B cell (primary cell): Measurements from ENCODE around the gene MRPS2. TPM values are rescaled to one million over a fixed set of nuclear protein-coding genes. Genes with fewer than 3 reads are reported as not detected.

Source experiments
- ATAC-seq: fragments of 200-7000 bp; cut with Tn5 transposase; one replicate; pipeline ENCODE4 v1.10.0; 2021; ENCODE audit warnings: low read depth, mild to moderate bottlenecking, moderate number of reproducible peaks, moderate library complexity
- CTCF ChIA-PET: fragments of 350-600 bp; sonication (Branson Sonifier 250); formaldehyde crosslinking; loops from one replicate; lab custom pipeline; 2021; ENCODE audit warnings: antibody characterized with exemption, inconsistent platforms; lab: Charles Lee
- POLR2A ChIA-PET: fragments of 350-600 bp; sonication (Branson Sonifier 250); formaldehyde crosslinking; loops from one replicate; lab custom pipeline; 2021; ENCODE audit warnings: antibody characterized with exemption; lab: Charles Lee
- DNase-seq: peaks from one replicate; pipeline ENCODE4 v3.0.0; 2013
- H2AFZ ChIP-seq: 2 replicates; pipeline ENCODE4 v1.6.1; 2012; ENCODE audit warnings: mild to moderate bottlenecking, low read depth, low read length; ENCODE audit not compliant: insufficient read depth, poor library complexity, severe bottlenecking
- H3K27ac ChIP-seq, 2 donors: 1 replicate in 1 of 2; 2 replicates in 1 of 2; pipeline ENCODE4 v1.5.1; 2012 to 2013; ENCODE audit warnings: low read length in 2 of 2, mild to moderate bottlenecking in 2 of 2, moderate library complexity in 1 of 2
- H3K27me3 ChIP-seq, 4 experiments: fragments of 200-600 bp in 1 of 4; sonication (generic) in 1 of 4; replicated peaks in 1 of 4; 1 replicate in 2 of 4; 2 replicates in 2 of 4; pipeline versions ENCODE4 v1.6.1 to v1.7.0; 2013 to 2016; ENCODE audit warnings: low read length in 3 of 4, mild to moderate bottlenecking in 2 of 4, mixed read lengths in 1 of 4, moderate library complexity in 1 of 4; ENCODE audit not compliant: insufficient read depth in 4 of 4, control insufficient read depth in 3 of 4; ENCODE audit errors: control extremely low read depth in 1 of 4
- H3K36me3 ChIP-seq, 2 experiments: replicated peaks in 1 of 2; 1 replicate in 1 of 2; 2 replicates in 1 of 2; pipeline versions ENCODE4 v1.6.1 to v1.7.1; 2013; ENCODE audit warnings: low read length in 1 of 2; ENCODE audit not compliant: insufficient read depth in 2 of 2, control insufficient read depth in 1 of 2; ENCODE audit errors: control extremely low read depth in 1 of 2, extremely low read depth in 1 of 2
- H3K4me1 ChIP-seq, 2 donors: fragments of 200-600 bp in 1 of 2; sonication (generic) in 1 of 2; 1 replicate in 1 of 2; 2 replicates in 1 of 2; pipeline versions ENCODE4 v1.5.1 to v1.6.1; 2013 to 2017; ENCODE audit warnings: low read length in 2 of 2; ENCODE audit not compliant: control insufficient read depth in 2 of 2, insufficient read depth in 2 of 2
- H3K4me2 ChIP-seq: replicated peaks from 2 replicates; pipeline ENCODE3; 2012; ENCODE audit warnings: mild to moderate bottlenecking, low read depth, low read length; ENCODE audit not compliant: poor library complexity, severe bottlenecking
- H3K4me3 ChIP-seq, 5 experiments: fragments of 200-600 bp in 1 of 5; sonication (generic) in 1 of 5; 1 replicate in 3 of 5; 2 replicates in 2 of 5; pipeline versions ENCODE4 v1.5.1 to v1.7.0; 2011 to 2016; ENCODE audit warnings: low read length in 4 of 5, mild to moderate bottlenecking in 4 of 5, low read depth in 2 of 5, control low read depth in 1 of 5, moderate library complexity in 1 of 5; ENCODE audit not compliant: insufficient read depth in 1 of 5; ENCODE audit errors: control extremely low read depth in 1 of 5, extremely low read depth in 1 of 5
- H3K79me2 ChIP-seq: fragments of 200-600 bp; sonication (generic); one replicate; pipeline ENCODE4 v1.6.0; 2016; ENCODE audit warnings: low read length; ENCODE audit not compliant: control insufficient read depth, insufficient read depth
- H3K9ac ChIP-seq: fragments of 200-600 bp; sonication (generic); 2 replicates; pipeline ENCODE4 v1.6.1; 2017; ENCODE audit warnings: mild to moderate bottlenecking, low read length, moderate library complexity
- H3K9me3 ChIP-seq, 3 donors: one replicate each; pipeline versions ENCODE4 v1.6.1 to v1.7.1; 2013; ENCODE audit warnings: low read length in 2 of 3; ENCODE audit not compliant: control insufficient read depth in 2 of 3, insufficient read depth in 1 of 3; ENCODE audit errors: control extremely low read depth in 1 of 3
- H4K20me1 ChIP-seq: 2 replicates; pipeline ENCODE4 v1.6.0; 2012; ENCODE audit warnings: mild to moderate bottlenecking, low read length; ENCODE audit not compliant: insufficient read depth, control insufficient read depth, poor library complexity, severe bottlenecking
- H3K27ac Mint-ChIP-seq: one replicate; pipeline ENCODE4 v1.8.0; 2021; ENCODE audit warnings: mixed read lengths
- H3K27me3 Mint-ChIP-seq: one replicate; pipeline ENCODE4 v1.8.0; 2021; ENCODE audit warnings: mixed read lengths
- H3K4me1 Mint-ChIP-seq: one replicate; pipeline ENCODE4 v1.8.0; 2021; ENCODE audit warnings: mixed read lengths
- H3K4me3 Mint-ChIP-seq: one replicate; pipeline ENCODE4 v1.8.0; 2021; ENCODE audit warnings: mixed read lengths
- H3K9me3 Mint-ChIP-seq: one replicate; pipeline ENCODE4 v1.8.0; 2022; ENCODE audit warnings: mixed read lengths; ENCODE audit not compliant: insufficient read depth
- EZH2 ChIP-seq: IDR thresholded peaks from 2 replicates; pipeline ENCODE4 v1.6.1; 2012; ENCODE audit warnings: borderline replicate concordance, low read depth, mild to moderate bottlenecking, moderate library complexity, low read length; ENCODE audit not compliant: insufficient read depth, poor library complexity, severe bottlenecking
- WGBS: methylation state at CpG from one replicate; pipeline ENCODE4 v1.1.5; 2013; ENCODE audit warnings: missing lambda C conversion rate; ENCODE audit not compliant: insufficient coverage; 5-methylcytosine and 5-hydroxymethylcytosine counted together
- intact Hi-C: fragments of 100-400 bp; cut with micrococcal nuclease; formaldehyde crosslinking; loops from one replicate; pipeline ENCODE4 v1.10.0; 2022
- polyA plus RNA-seq: library from polyadenylated mRNA; depleted of rRNA; stranded (reverse); fragments of >200 nt; gene quantifications from 2 replicates; pipeline ENCODE4 v1.2.3, GENCODE V29; 2012
- total RNA-seq, 2 donors: library from RNA; stranded (reverse); fragments of 120-200 nt in 1 of 2; gene quantifications; 1 replicate in 1 of 2; 2 replicates in 1 of 2; pipeline versions ENCODE4 v1.2.3 to v1.2.4, GENCODE V29; 2013 to 2022
- TF ChIP-seq, protein P1 (sequence below): fragments of 200-600 bp; IDR thresholded peaks from one replicate; pipeline ENCODE4 v1.8.0; 2022; ENCODE audit warnings: antibody characterized with exemption, mild to moderate bottlenecking

The MRPS2 gene
- total and polyA plus RNA-seq, 2 donors (not counting 1 experiment from before 2014, with no cell fraction given), result 26.7 to 55.1 TPM

DNA sequence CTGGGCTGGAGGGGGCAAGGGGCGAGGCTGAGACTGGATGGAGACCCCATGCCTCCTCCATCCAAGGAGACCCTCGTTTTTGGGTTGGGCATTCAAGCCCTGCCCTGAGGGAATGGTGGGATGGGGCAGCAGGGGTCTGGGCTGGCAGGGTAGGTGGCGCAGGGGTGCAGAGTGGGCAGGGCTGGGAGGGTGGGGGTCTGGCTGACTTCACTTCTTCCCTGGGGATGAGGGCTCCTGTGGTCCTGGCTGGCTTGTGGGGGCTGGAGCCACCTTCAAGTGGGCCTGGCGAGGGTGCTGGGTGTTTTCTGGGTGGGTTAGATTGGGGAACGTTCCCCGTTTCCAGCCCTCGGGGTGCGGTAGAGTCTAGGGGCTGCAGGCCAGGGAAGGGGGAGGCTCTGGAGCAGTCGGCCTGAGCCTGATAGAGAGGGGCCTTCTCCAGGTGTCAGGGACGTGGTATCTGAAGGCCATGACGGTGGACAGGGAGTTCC is 21.2 kb downstream of the MRPS2 start:
- Mint-ChIP-seq H3K4me1 (no peaks in the 10 kb centered on the region), H3K9me3 (no peaks in the 10 kb centered on the region), H3K27ac (no peak overlapping the region), H3K27me3 (peaks cover 11% of the 10 kb centered on the region), H3K4me3 (no peak overlapping the region)
- intact Hi-C loops, result no loop called here
- Histone ChIP-seq H3K4me2 (no peak overlapping the region), H3K79me2 (no peaks in the 10 kb centered on the region), H4K20me1 (no peaks in the 10 kb centered on the region), H3K4me3 (no peak overlapping the region), H3K9me3 (no peaks in the 10 kb centered on the region), H3K4me1 (no peaks in the 10 kb centered on the region), H3K27me3 (no peaks in the 10 kb centered on the region), H3K36me3 (no peaks in the 10 kb centered on the region), H2AFZ (no peak overlapping the region), H3K27ac (no peak overlapping the region), H3K9ac (no peak overlapping the region)
- ATAC-seq (no peak), DNase-seq (no peak)
- WGBS, result 90% methylated on average over 7 of the region's 11 CpGs
- no peak for TF ChIP-seq EZH2
- TF ChIP-seq, protein P1, sequence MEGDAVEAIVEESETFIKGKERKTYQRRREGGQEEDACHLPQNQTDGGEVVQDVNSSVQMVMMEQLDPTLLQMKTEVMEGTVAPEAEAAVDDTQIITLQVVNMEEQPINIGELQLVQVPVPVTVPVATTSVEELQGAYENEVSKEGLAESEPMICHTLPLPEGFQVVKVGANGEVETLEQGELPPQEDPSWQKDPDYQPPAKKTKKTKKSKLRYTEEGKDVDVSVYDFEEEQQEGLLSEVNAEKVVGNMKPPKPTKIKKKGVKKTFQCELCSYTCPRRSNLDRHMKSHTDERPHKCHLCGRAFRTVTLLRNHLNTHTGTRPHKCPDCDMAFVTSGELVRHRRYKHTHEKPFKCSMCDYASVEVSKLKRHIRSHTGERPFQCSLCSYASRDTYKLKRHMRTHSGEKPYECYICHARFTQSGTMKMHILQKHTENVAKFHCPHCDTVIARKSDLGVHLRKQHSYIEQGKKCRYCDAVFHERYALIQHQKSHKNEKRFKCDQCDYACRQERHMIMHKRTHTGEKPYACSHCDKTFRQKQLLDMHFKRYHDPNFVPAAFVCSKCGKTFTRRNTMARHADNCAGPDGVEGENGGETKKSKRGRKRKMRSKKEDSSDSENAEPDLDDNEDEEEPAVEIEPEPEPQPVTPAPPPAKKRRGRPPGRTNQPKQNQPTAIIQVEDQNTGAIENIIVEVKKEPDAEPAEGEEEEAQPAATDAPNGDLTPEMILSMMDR, result no peak
- CTCF ChIA-PET, result no interaction called here
- POLR2A ChIA-PET, result no interaction called here

DNA sequence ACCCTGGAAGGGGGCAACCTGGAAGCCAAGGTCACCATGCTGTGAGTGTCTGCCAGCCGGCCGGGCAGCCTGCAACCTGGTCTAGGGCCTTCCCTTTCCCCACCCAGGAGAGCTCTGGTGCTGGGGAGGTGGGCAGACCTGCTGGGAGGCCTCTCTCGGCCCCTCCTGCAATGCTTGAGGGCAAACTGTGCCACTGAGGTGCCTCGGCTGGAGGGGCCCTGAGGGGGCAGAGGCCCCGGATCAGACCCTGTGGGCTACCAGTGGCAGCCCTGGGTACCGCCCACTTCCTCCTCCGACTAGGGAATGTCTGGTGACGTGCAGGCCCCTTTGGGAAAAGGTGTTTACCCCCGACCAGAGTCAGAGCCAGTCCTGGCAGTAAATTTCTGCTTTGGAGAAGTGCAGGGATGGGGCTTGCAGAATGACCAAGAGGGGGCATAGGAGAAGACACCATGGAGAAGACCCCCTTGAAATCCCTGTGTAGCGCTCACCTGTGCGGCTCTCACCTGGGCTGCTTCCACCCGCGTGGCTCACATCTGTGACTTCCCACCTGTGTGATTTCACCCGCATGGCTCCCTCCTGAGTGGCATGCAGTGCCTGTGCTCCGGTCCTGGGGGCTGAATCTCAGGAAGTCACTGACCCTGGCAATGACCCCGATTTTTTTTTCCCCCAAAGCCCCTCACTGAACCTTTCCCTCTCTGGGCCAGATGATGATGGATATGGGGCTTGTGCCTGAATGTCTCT is 21.8 kb downstream of the MRPS2 start:
- no peak for DNase-seq
- TF ChIP-seq, protein P1, result no peak
- no peak for TF ChIP-seq EZH2
- Histone ChIP-seq H3K79me2 (no peaks in the 10 kb centered on the region), H3K4me2 (no peak overlapping the region), H3K4me3 (no peak overlapping the region), H3K27ac (no peak overlapping the region), H3K9ac (no peak overlapping the region), H3K4me1 (no peaks in the 10 kb centered on the region), H4K20me1 (no peaks in the 10 kb centered on the region), H3K36me3 (no peaks in the 10 kb centered on the region), H3K9me3 (peaks cover 0 to 4% (median 0%) of the 10 kb centered on the region in 3 donors), H3K27me3 (no peaks in the 10 kb centered on the region), H2AFZ (no peak overlapping the region)
- Mint-ChIP-seq H3K4me3 (no peak overlapping the region), H3K27me3 (peaks cover 11% of the 10 kb centered on the region), H3K9me3 (no peaks in the 10 kb centered on the region), H3K27ac (no peak overlapping the region), H3K4me1 (no peaks in the 10 kb centered on the region)
- ATAC-seq, result no peak
- ChIA-PET POLR2A (no interaction called here), CTCF (no interaction called here)
- intact Hi-C loops, result no loop called here
- WGBS, result 62% methylated on average over 12 of the region's 16 CpGs
